Stimulated activated CD4-positive, alpha-beta T cell treated with anti-CD3 and anti-CD28 coated beads, Interleukin-12 subunit alpha, Interleukin-12 subunit beta, amount 100 ng/mL, for 48 hours (primary cell): ENCODE data around the gene MED12.

Experiments
- DNase-seq, 3 donors: peaks; one replicate each; pipeline ENCODE4 v3.0.0-alpha.2; 2020; ENCODE audit warnings: low read depth in 2 of 3, low spot score in 1 of 3

Gene MED12

DNA sequence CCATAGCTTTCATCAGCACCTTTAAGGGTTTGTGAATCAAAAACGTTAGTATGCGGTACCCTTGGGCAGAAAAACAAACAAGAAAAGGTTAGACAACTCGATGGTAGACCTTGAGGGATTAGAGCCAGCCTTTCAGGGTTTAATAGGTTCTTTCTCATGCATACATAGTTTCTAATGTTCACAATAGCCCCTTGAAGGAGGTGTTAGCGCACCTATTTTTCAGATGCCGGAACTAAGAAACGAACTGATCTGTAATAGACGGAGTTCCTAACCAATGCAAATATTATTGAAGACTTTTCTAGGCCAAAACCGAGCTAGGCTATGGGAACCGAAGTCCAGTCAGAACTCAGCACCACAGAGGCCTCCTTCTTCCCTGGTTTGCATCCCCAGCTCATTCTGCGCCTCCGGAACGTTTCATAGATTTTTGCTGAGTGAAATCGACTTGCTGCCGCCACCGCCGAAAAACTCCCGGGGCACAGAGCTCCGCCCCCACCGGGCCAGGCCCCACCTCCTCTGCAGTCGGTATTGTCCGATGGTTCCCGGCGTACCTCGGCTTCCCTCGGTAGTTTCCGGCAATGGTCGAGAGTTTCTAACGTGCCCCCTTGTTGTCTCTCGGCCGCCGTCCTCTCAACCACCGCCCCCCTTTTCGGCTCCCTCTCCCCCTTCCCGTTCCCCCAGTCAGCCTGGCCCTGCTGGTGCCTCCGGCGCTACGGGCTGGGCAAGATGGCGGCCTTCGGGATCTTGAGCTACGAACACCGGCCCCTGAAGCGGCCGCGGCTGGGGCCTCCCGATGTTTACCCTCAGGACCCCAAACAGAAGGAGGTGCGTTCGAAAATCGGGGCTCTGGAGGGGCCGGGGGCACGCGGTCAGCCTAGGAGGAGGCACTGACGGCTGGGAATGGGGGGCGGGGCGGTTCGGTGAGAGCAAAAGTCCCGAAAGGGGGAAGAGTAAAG lies at the start of gene MED12:
Gene MED12, plus strand, starts transcription at position 565 of the 953 bp plus-strand sequence. Its CDS starts 159 bp downstream, at position 724.
- peak; percentile 68 to 80 (median 76) for DNase-seq

DNA sequence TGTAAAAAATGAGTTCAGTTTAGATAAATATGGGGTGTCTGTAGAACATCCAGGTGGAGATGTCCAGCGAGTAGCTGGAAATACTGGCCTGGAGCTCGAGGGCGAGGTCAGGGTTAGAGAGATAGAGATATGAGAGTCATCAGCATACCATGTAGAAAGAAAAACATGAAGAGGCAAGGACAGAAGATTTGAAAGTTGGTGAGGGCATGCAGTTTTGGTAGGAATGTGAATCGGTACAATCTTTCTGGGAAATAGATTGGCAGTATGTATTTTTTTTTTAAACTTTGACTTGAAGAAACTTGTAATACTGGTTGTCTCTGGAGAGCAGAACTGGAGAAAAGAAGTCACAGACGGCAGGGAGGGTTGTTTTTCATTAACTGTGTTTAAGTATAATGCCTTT lies 47.9 kb upstream of the MED12 start:
- DNase-seq: no peak

DNA sequence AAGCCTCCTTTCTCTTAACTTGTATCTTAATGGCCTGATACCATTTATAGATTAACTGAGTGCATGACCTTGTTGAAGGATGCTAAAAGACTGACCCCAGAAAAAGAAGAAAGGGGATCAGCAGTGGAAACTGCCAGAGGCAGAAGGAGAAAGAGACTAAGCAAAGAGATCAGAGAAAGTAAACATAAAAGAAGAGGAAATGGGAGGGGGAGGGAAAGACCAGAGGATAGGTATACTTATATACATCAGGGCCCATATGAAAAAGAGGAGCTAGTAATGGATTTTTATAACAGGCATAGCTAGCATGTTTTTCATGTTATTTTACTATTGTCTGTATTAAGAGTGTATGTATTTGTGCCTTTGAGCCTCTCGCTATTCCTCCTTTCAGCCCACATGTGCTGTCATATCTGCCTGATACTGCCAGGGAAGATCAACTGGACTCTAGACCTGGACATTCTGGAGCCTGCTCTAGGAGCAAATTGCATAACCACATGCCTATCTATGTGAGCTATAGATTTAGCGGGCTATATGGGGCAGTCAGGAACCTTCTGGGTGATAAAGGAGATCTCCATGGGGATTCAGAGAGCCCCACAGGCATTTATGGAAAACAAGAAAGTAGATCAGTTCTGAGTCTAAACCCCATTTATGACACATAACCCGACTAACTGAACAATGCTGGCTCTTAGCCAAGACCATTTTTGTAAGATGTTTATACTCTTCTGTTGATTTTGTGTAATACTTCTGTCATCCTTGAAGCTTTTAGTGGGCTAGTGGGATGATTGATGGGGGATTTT lies 36.9 kb upstream of the MED12 start:
- no peak for DNase-seq

DNA sequence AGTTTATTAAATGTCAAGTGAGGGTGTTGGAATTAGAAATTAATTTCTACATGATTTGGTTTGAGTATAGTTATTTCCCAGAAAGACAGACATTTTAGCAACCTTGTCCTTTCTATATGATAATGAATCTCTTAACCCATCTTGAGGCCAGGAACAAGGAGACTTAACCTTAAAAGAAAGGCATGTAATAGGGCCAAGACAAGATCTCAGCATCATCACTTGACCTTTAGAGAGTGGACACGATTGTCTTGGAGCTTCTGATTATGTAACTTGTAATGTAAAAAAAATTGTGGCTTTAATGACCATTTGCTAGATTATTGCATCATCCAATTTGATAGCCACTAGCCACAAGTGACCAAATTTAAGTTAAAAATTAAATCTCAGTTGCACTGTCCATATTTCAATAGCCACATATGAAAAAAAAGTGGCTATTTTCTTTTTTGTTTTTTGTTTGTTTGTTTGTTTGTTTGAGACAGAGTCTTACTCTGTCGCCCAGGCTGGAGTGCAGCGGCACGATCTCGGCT lies 36.2 kb upstream of the MED12 start:
- no peak for DNase-seq

DNA sequence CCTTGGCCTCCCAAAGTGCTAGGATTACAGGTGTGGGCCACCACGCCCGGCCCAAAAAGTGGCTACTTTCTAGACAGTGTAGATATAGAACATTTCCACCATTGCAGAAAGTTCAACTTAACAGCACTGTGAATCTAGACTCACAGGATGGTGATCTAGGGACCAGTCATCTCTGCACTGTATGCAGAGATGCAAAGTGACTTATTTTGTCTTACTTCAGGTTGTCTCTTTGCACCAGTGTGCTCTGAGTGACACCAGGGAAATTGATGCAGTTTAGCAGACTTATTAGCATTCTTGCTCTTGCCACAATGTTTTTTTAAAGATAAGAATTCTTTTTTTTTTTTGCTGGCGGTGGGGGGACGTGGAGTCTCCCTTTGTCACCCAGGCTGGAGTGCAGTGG lies 35.6 kb upstream of the MED12 start:
- DNase-seq: no peak

DNA sequence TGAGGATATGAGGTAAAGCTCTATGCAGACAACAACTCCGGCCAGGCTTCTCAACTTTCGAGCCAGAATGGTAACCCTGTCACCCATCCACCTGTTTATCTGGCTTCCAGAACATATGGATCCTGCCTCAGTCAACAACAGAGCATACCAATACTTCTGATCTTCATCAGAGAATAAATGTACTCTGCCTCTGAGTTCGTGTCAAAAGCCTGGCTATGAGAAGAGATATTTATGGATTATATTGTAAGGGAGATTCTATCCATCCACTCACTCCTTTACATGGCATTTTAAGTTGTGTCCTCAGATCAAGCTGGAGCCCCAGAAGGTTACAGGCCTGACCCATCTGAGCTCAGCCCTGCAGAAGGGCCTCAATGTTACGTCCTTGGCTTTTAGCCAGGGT lies 32.5 kb upstream of the MED12 start:
- no peak for DNase-seq

DNA sequence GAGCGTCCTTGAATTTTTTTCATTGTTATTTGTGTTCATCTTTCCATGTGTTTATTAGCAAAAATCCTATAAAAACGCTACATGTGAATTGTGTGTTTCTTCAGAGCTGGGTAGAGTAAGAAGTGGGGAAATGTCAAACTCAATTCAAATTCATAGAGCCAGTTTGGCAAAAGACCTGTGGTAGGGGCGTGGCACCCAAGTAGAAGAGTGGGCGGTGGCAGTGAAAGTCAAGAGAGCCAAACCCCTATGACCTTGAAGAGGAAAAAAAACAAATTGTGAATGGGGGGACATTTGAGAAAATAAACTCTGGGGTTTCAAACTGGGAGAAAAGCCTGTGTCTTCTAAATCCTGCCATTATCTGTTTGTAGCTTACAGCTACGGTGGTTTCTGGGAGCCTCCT lies 27.1 kb upstream of the MED12 start:
- no peak for DNase-seq

DNA sequence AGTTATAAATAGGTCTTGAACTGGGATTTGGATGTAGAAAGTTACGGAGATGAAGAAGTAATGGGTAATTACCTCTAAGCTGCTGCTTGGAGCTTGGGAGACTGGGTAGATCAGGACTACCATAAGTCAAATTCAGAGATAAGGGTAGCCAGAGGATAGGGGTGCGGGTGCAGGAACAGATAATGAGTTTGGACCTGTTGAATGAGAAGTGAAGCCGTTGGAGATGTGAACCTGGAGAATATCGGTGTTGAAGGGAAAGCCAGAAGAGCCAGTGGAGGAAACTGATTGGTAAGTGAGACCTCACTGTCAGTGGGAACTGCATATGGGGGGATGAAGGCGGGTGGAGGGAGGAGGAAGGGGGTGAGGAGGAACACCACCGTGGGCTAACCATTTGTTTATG lies 23.4 kb upstream of the MED12 start:
- no peak for DNase-seq

DNA sequence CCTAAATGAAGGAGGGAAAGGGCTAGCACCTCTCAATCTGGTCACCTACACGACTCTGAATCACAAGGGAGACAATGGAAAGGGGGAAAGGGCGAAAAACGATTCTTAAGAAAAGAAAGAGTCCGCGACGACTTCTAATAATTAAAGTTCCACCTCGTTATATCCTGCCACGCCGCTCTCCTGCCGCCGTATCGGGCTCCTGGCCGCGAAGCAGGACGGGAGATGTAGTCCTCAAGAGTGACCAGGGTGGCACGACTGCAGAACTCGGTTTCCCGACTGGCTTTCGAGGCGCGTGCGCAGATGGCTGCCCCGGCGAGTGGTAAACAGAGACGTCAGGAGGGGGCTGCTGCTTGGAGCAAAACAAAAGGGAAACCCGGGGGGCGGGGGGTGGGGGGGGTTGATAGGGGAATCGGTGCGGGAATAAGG lies 22.8 kb upstream of the MED12 start, which contains the start of gene FOXO4:
Gene FOXO4, plus strand, starts transcription at position 297 of the 426 bp plus-strand sequence. CDS start 678 bp downstream, outside the sequence.
- peak; percentile 76 to 81 (median 77) for DNase-seq

DNA sequence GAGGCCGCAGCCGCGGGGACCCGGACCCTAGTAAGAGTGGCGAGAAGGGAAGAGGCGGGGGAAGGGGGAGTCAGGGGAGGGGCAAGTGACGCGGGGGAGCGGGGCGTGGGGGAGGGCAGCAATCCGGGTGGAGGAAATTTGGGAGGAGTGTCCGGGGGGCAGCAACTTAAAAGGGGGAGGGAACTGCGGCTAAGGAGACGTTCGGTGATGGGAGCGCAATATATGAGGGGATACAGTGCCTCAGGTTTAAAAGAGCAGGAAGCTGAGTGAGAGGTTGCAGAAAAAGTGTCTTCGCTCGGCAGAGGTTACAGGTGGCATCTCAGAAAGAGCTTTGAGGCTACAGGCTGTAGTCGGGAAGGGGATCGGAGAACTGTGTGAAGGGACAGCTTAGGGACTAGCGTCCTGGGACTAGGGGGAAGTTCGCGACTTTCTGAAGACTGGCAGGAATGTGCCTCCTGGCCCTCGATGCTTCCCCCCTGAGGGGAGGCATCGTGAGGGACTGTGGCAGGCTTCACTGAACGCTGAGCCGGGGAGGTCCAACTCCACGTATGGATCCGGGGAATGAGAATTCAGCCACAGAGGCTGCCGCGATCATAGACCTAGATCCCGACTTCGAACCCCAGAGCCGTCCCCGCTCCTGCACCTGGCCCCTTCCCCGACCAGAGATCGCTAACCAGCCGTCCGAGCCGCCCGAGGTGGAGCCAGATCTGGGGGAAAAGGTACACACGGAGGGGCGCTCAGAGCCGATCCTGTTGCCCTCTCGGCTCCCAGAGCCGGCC lies 22.2 kb upstream of the MED12 start:
- DNase-seq: no peak

DNA sequence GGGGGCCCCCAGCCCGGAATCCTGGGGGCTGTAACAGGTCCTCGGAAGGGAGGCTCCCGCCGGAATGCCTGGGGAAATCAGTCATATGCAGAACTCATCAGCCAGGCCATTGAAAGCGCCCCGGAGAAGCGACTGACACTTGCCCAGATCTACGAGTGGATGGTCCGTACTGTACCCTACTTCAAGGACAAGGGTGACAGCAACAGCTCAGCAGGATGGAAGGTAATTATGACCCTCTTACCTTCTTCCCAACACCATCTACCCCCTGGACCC lies 21.7 kb upstream of the MED12 start:
- DNase-seq: no peak

DNA sequence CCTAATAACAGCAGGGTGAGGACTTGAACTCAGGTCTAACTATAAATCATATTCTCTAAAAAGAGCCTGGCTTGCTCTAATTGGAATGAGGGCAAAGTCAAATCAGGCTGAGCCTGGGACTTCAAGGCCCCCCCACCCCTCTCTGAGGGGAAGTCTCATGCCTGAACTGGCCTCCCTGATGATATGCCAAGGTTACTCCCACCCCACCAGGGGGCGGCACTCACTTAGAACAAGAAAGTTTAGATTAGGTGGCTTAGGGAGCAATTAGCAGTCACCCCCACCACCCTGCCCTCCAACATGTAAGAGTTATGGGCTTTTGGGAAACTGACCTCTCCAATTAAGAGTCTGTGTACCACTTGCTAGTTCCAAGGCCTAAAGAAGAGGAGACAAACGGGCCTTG lies 20.1 kb upstream of the MED12 start:
- DNase-seq: peak in 2 of 3 donors; percentile 57 to 69

DNA sequence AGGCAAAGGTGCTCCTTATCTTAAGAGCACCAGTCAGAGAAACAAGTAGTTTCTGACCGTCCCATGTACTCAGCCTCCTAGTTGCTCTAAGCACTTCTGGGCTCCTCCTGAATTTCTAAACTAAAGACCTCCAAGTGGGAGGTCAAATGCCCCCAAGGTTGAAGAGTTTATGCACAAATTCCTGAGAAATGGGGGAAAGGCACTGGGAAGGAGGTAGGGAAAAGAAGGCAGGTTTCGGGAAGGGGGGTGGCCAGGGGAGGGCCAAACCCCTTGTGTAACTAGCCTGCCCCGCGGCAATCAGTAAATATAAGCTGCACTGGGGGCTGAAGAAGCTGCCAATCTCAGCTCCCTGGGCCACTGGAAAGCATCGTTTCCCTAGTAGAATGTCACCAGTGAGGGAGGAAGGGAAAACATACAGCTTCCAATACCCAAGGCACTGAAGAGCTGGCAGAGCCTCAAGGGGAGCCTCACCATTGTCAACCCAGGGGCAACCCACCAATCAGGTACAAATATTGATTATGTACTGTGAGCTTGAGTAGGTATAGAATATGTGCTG lies 19.4 kb upstream of the MED12 start:
- no peak for DNase-seq

DNA sequence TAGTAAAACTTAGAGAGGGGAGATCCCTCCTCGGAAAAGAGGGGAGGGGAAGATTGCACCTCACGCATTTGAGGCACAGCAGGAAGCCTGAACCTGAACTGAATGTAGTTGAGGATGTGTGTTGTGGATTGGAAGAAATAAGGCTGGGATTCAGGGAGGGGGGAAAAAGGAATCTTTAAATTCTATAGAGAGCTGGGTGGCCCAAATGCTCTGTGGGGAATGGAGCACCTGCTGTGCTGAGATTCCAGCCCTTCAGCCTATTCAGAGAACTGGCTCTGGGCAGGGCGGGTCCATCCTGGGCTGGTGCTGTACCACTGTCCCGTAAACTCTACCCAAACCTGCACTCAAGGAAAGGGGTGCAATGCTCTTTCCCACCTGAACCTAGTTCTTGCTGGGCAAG lies 18.7 kb upstream of the MED12 start:
- no peak for DNase-seq

DNA sequence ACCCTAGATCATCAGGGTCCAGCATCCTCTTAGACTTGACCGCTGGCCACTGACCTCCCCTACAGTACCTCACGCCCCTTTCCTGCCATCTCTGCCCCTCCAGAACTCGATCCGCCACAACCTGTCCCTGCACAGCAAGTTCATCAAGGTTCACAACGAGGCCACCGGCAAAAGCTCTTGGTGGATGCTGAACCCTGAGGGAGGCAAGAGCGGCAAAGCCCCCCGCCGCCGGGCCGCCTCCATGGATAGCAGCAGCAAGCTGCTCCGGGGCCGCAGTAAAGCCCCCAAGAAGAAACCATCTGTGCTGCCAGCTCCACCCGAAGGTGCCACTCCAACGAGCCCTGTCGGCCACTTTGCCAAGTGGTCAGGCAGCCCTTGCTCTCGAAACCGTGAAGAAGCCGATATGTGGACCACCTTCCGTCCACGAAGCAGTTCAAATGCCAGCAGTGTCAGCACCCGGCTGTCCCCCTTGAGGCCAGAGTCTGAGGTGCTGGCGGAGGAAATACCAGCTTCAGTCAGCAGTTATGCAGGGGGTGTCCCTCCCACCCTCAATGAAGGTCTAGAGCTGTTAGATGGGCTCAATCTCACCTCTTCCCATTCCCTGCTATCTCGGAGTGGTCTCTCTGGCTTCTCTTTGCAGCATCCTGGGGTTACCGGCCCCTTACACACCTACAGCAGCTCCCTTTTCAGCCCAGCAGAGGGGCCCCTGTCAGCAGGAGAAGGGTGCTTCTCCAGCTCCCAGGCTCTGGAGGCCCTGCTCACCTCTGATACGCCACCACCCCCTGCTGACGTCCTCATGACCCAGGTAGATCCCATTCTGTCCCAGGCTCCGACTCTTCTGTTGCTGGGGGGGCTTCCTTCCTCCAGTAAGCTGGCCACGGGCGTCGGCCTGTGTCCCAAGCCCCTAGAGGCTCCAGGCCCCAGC lies 17.6 kb upstream of the MED12 start:
- no peak for DNase-seq

DNA sequence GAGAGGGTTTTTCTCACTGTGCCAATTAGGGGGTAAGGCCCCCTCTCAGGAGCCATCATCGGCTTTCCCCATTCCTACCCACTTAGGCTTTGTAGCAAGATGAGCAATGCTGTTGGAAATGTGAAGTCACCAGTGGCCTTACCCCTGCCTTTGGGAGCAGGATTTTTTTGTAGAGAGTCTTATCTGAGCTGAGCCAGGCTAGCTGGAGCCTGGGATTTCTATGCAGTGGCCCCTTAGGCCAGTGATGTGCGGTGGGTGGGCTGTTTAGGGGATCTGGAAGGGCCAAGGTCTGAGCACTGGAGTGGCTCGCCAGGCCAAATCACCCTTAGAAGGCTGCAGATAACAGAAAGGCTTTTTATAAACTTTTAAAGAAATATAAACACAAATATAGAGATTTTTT lies 16.1 kb upstream of the MED12 start:
- DNase-seq: no peak

DNA sequence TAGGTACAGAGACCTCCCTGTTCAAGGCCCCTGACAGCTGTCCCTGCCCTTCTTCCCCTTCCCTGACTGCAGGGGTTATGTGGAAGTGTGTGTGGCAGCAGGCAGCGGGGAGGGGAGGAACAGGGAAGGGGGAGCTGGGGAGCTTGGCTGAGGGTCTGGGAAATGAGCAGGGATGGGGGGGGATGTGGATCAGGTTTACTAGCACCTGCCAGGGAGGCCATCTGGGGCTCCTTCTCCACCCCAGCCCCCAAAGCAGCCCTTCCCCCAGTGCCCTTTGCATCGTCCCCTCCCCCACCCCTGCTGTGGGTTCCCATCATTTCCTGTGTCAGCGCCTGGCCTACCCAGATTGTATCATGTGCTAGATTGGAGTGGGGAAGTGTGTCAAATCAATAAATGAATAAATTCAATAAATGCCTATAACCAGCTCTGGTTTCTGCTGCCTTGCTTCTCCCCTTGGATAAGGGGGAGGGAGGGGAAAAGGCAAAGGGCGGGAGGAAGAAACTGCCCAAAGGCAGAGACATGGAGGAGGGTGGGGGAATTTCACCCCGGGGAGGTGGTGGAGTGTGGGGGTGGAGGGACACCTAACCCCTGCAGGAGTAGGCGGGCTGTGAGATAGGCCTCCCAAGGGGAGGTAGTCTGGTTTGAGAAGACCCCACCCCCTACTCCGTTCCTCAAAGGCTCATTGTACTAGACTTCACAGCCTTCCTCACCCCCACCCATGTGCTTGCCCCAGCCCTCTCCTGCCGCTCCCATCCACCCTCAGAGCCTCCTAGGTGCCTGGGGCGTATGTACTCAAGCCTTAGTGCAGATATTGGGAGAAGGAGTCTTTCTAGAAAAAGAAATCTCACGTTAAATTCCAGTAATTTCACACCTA lies 15.0 kb upstream of the MED12 start:
- DNase-seq: peak in 1 of 3 donors; percentile 51

DNA sequence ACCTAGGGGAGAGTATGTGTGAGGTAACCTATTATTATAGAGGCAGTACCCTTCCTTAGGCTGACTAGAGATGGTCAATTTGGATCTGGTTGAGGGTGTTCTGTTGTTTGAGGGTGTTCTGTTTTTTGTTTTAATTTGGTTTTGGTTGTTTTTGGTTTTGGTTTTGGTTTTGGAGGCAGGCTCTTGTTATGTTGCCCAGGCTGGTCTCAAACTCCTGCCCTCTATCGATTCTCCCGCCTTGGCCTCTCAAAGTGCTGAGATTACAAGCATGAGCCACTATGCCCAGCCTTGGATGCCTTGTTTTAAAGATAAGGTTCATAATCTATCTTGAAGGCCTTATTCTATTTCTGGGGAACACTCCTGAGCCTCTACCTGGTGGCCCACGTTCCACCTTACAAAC lies 12.8 kb upstream of the MED12 start:
- DNase-seq: no peak

DNA sequence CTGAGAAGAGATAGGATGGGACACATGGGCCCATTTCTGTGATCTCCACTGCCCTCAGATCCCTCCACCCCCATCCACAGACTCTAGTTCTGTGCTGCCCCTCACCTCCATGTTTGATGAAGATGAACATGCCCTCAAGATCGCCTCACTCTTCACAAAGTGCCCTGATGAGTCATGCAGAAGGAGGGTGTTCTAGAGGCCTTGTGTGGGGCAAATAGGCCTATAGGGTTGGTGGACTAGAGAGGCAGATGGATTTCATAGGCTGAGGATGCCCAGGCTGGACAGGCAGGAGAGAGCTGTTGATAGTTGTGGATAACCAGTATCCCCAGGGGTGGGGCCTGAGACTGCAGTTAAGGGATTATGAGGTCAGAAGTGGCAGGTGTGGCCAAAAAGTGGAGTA lies 12.0 kb upstream of the MED12 start, which contains the start of gene CXorf65:
Gene CXorf65, minus strand, starts transcription at position 314 of the 400 bp plus-strand sequence. Its CDS starts 184 bp downstream, at position 130.
- DNase-seq: no peak
